Prostate gland (tissue), 2 donors: ENCODE data around the gene KLF6.

Experiments used
- CTCF ChIP-seq, 4 experiments: fragments of 200-600 bp in 2 of 4; fragments of 450-650 bp in 2 of 4; sonication (generic) in 2 of 4; IDR thresholded peaks; 1 replicate in 3 of 4; 2 replicates in 1 of 4; pipeline ENCODE4 v1.5.1; 2016 to 2019; ENCODE audit warnings: antibody characterized with exemption in 4 of 4, mild to moderate bottlenecking in 2 of 4, moderate library complexity in 2 of 4
- POLR2A ChIP-seq: fragments of 450-650 bp; IDR thresholded peaks from one replicate; pipeline ENCODE4 v1.6.1; 2016; ENCODE audit warnings: antibody characterized with exemption, mild to moderate bottlenecking

GRCh38 chr10:3785851-3786271 is 852 bp upstream of the KLF6 start:
- no peak for TF ChIP-seq POLR2A
- no peak for TF ChIP-seq CTCF (IDR thresholded peaks at IDR 0.05)
